NCI-H524 treated with DMSO at 0.1 percent for 48 hours (cell line): ENCODE data around the gene FXYD1.
"Not testable (repeated sequence)": the region's sequence is repeated elsewhere in the genome, so short reads cannot be mapped to it uniquely, and the experiment has no call there.

ENCODE experiments used
- DNase-seq: peaks from one replicate; lab custom pipeline; 2025; lab: John Stamatoyannopoulos, UW

FXYD1 gene

GRCh38 chr19:35143231-35143715, 4.6 kb downstream of the FXYD1 start, which contains the start of gene FXYD7:
Gene FXYD7, plus strand, starts transcription at chr19:35143255. Its CDS starts 79 bp downstream, at chr19:35143334.
- DNase-seq, result no peak

GRCh38 chr19:35143818-35144217, 5.2 kb downstream of the FXYD1 start:
- DNase-seq, result no peak

- no peak for DNase-seq
These were observed 5.6 kb downstream of the FXYD1 start for GRCh38 chr19:35144259-35144599.

- DNase-seq, result no peak
These were observed 6.2 kb downstream of the FXYD1 start for GRCh38 chr19:35144600-35145436.

GRCh38 chr19:35146746-35147459, 8.3 kb downstream of the FXYD1 start:
- no peak for DNase-seq

GRCh38 chr19:35149463-35149862, 10.8 kb downstream of the FXYD1 start:
- DNase-seq, result no peak

- no peak for DNase-seq
These were observed 11.8 kb downstream of the FXYD1 start for GRCh38 chr19:35150445-35150844.

- DNase-seq, result no peak
These were observed 12.8 kb downstream of the FXYD1 start for GRCh38 chr19:35151273-35152065.

- not testable (repeated sequence) for DNase-seq
These were observed 14.5 kb downstream of the FXYD1 start for GRCh38 chr19:35153129-35153522.

GRCh38 chr19:35153701-35154524, 15.3 kb downstream of the FXYD1 start:
- DNase-seq, result no peak

GRCh38 chr19:35154525-35155406, 16.1 kb downstream of the FXYD1 start, which contains the start of gene FXYD5:
Gene FXYD5, plus strand, starts transcription at chr19:35154735. Its CDS starts 816 bp downstream, at chr19:35155551.
- DNase-seq, result no peak

- no peak for DNase-seq
These were observed 16.8 kb downstream of the FXYD1 start for GRCh38 chr19:35155441-35155840.

- no peak for DNase-seq
These were observed 17.5 kb downstream of the FXYD1 start for GRCh38 chr19:35155981-35156672.

GRCh38 chr19:35156673-35157014, 18.0 kb downstream of the FXYD1 start:
- no peak for DNase-seq

- DNase-seq, result no peak
These were observed 18.8 kb downstream of the FXYD1 start for GRCh38 chr19:35157431-35157830.

GRCh38 chr19:35159606-35160005, 21.0 kb downstream of the FXYD1 start:
- DNase-seq, result no peak

GRCh38 chr19:35160629-35161433, 22.2 kb downstream of the FXYD1 start:
- no peak for DNase-seq

GRCh38 chr19:35161434-35161743, 22.8 kb downstream of the FXYD1 start:
- no peak for DNase-seq
